HG03520 (cell line): ENCODE data around the gene RXFP4.
"Not testable (repeated sequence)": the region's sequence is repeated elsewhere in the genome, so short reads cannot be mapped to it uniquely, and the experiment has no call there.

ENCODE experiments used
- ATAC-seq: cut with Tn5 transposase; IDR thresholded peaks from one replicate; pipeline ENCODE4 v1.9.1; 2021; ENCODE audit warnings: mild to moderate bottlenecking, moderate library complexity; ENCODE audit not compliant: unreplicated experiment

Gene RXFP4

DNA sequence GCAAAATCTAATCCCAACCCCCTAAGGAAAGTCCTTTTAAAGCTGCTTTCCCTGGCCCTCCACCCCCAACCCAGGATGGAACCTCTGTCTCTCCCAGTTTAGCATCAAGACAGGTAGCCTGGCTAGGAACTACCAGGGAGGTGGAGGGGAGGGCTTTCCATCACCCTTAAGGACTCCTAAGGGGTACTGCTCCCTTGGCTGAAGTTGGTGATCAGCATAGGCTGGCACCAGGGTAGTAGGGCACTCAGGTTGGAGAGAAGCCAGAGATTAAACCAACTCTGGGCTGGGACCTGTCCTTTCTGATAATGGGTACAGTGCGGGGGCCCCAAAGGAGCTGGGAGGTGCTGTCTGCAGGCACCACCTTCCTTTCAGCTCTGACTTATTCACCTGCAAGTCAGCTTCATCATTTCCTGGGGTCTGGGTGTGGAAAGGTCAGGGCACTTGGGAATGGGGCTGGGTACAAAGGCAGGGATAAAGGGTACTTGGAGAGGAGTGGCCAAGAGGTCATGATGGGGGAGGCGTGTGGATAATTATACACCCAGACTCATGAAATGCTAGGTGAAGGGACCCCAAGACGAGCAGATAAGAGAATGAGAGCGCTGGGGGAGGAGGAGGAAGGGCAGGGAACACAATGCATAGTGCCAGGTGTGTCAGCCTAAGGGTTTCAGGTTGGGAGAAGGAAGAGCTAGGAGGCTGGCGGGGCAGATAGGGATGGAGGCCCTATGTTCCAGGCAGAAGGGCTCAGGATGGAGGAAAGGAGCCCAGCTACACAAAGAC lies 35.7 kb downstream of the RXFP4 start:
- no peak for ATAC-seq

DNA sequence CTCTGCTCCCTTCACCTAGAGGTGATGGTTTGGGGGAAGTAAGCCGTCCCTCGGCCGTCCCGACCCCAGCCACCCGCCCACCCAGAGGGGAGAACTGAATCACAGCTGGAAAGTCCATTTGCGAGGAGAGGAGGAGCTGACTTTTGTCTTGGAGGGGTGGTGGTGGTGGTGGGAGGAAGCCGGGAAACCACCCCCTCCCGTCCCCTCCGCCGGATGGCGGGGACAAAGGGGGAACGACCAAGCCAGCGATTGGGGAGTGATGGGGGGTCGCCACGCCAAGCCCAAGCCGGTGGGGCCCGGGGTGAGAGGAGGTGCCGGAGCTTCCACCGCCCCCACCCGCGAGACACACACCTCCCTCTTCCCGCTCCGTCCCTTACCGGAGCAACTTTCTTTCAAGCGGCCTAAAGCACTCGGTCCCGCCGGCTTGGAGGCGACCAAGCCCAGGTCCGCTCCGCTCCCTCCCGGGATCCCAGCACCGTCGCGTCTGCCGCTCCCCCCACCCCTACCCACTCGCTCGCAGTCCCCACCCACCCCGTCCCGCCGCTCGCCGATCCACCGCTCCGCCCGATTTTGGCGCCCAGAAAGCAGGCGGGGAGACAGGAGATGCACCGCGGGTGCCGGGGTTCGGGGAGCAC lies 36.4 kb downstream of the RXFP4 start:
- no peak for ATAC-seq

GRCh38 chr1:155978325-155978972 lies 37.0 kb downstream of the RXFP4 start, which contains the start of gene ARHGEF2:
Gene ARHGEF2, minus strand, starts transcription at chr1:155978547. Its CDS starts 120 bp downstream, at chr1:155978427.
- ATAC-seq, result no peak

- no peak for ATAC-seq
Observed at GRCh38 chr1:155978973-155979429, 37.6 kb downstream of the RXFP4 start.

DNA sequence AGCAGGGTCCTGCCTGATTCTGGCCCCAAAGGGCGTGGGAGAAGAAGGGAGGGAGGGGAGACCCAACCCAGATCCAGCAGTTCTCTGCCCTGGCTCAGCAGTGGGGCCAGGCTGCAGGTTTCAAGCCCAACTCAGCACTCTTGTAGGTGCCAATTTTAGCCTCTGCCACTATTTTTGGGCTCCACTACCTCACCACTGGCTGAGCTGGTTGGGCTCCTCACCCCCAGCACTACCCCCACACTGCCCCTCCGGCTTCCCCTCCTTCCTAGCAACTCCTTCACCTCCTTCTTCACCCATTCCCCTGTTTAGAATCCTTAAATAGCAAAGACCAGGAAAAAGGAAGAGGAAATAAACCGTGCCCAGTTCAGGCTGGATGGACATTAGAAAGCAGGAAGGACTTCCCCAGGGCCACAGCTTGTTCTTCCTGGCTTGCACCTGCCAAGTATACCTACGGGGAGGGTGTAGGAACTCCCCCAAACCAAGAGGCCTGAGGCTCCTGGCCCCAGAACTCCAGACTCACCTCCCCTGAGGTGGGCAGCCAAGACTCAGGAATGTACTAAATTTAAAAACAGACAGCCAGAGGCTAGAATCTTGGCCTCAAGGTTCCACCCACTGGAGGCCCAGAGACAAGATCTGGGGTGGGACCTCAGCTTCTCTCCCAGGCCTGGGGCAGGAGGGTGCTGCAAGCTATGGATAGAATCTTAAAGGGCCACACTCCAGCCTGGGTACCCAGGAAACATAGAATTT lies 38.3 kb downstream of the RXFP4 start:
- no peak for ATAC-seq

GRCh38 chr1:155981266-155982088 lies 40.0 kb downstream of the RXFP4 start:
- no peak for ATAC-seq

DNA sequence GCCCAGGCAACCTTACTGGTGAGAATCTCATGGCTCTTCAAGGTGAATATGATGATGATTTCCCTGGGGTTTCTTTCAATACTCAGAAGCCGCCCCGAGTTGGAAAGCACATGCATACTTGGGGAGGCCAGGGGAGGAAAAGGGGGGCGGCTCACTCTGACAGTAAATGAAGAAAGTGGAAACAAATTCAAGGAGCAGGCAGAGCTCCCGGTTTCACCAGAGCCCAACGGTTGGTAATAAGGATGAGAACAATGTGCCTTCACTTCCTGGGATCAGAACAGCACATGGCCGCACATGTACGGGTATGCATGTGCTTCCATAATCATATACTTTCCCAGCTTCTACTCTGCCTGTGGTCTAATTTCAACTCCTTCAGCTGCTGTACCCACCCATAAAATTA lies 40.7 kb downstream of the RXFP4 start:
- no peak for ATAC-seq

GRCh38 chr1:155983191-155984024 lies 42.0 kb downstream of the RXFP4 start:
- no peak for ATAC-seq

GRCh38 chr1:155984341-155984740 lies 42.9 kb downstream of the RXFP4 start:
- ATAC-seq, result no peak

GRCh38 chr1:155984903-155985645 lies 43.6 kb downstream of the RXFP4 start:
- ATAC-seq, result not testable (repeated sequence)

- ATAC-seq, result peak; percentile 55
Observed at GRCh38 chr1:155989242-155990004, 48.0 kb downstream of the RXFP4 start.

- no peak for ATAC-seq
Observed at GRCh38 chr1:155990005-155990739, 48.7 kb downstream of the RXFP4 start.
